ENCODE measurements around the gene CD200R1. TPM values are rescaled to one million over a fixed set of nuclear protein-coding genes. Genes with fewer than 3 reads are reported as not detected.
"Not testable (repeated sequence)": the region's sequence is repeated elsewhere in the genome, so short reads cannot be mapped to it uniquely, and the experiment has no call there.

The CD200R1 gene
- total RNA-seq, 2 donors from 2014 or later: 0.84 to 1.1 TPM

GRCh38 chr3:112948346-112948838 lies 26.5 kb downstream of the CD200R1 start:
- TF ChIP-seq, protein P1, sequence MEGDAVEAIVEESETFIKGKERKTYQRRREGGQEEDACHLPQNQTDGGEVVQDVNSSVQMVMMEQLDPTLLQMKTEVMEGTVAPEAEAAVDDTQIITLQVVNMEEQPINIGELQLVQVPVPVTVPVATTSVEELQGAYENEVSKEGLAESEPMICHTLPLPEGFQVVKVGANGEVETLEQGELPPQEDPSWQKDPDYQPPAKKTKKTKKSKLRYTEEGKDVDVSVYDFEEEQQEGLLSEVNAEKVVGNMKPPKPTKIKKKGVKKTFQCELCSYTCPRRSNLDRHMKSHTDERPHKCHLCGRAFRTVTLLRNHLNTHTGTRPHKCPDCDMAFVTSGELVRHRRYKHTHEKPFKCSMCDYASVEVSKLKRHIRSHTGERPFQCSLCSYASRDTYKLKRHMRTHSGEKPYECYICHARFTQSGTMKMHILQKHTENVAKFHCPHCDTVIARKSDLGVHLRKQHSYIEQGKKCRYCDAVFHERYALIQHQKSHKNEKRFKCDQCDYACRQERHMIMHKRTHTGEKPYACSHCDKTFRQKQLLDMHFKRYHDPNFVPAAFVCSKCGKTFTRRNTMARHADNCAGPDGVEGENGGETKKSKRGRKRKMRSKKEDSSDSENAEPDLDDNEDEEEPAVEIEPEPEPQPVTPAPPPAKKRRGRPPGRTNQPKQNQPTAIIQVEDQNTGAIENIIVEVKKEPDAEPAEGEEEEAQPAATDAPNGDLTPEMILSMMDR (IDR thresholded peaks at IDR 0.05): no peak

DNA sequence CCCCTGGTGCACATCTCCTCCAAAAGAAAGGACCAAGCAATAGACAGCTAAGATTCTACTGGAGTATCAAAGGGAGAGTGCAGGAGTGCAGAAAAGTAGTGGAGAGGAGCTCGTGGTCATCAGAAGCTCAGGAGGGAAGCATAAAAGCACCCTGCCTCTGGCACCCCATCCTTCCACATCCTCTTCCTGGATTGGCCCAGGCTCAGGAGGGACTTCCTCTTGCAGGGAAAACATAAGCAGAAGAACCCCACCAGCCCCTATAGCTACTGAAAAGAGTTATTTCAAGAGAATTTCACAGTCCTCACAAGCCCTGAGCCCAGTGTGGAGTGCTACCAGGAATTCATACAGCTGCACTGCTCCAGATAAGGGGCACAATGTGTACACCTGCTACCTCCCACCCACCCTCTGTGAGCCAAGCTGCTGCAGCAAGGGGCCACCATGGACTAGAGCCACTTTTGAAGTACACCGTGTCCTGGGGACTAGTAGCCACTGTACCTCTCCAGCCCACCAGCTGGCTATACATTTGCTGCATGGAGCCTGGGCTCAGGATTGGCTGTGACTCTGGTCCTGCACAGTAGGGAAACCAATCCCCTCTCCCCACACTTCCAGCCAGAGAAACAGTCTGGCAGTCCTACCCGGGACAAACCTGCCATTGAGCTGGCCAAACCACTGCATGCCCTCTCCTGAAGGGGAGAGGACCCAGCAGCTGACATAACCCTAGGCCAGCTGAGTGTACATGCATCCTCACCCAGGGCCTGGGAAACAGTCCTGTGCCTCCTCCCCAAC lies 43.0 kb downstream of the CD200R1 start:
- H3K4me3 ChIP-seq: no peak overlapping the region
- no peak for DNase-seq
- no peak overlapping the region for H3K9ac ChIP-seq (ENCODE audit: low read depth in 2 of 2, low read length in 2 of 2)
- intact Hi-C loops (cut with DNase I): no loop called here
- H3K27me3 ChIP-seq: no peaks in the 10 kb centered on the region
- TF ChIP-seq, protein P1 (IDR thresholded peaks at IDR 0.05): no peak
- no peaks in the 10 kb centered on the region for H3K9me3 ChIP-seq
- no peak overlapping the region for H3K27ac ChIP-seq
- H3K4me1 ChIP-seq: no peaks in the 10 kb centered on the region
- H3K36me3 ChIP-seq: no peaks in the 10 kb centered on the region

More at GRCh38 chr3:112948346-112948838, 26.5 kb downstream of the CD200R1 start:
- Histone ChIP-seq H3K4me3 (no peak overlapping the region), H3K4me1 (no peaks in the 10 kb centered on the region), H3K9me3 (no peaks in the 10 kb centered on the region), H3K27me3 (no peaks in the 10 kb centered on the region), H3K9ac (ENCODE audit: low read depth in 2 of 2, low read length in 2 of 2) (no peak overlapping the region), H3K36me3 (no peaks in the 10 kb centered on the region), H3K27ac (no peak overlapping the region)
- no peak for DNase-seq
- intact Hi-C loops (cut with DNase I): no loop called here

DNA sequence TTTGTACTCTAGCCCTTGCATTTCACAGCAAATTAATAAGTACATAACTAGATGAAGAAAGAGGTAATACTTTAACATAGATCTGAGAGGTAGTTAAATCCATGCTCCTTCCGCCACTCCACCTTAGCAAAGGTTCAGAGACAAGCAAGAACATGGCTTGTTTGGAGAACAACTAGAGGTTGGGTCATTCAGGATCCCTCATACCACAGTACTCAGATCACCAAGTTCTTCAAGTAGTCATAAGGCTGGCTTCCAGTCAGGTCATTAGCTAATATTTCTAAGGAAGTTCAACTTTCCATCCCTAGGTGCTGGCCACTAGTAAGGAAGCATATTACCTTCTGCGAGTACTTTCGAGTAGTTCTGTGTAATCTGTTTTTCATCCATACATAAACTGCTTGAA lies 44.1 kb downstream of the CD200R1 start:
- no peaks in the 10 kb centered on the region for H3K36me3 ChIP-seq
- no peak overlapping the region for H3K4me3 ChIP-seq
- no peaks in the 10 kb centered on the region for H3K4me1 ChIP-seq
- DNase-seq: no peak
- no peak overlapping the region for H3K27ac ChIP-seq
- H3K9ac ChIP-seq (ENCODE audit: low read depth in 2 of 2, low read length in 2 of 2): no peak overlapping the region
- no peaks in the 10 kb centered on the region for H3K9me3 ChIP-seq
- TF ChIP-seq, protein P1 (IDR thresholded peaks at IDR 0.05): no peak
- H3K27me3 ChIP-seq: no peaks in the 10 kb centered on the region
- intact Hi-C loops (cut with DNase I): no loop called here

GRCh38 chr3:112925969-112926368 lies 48.9 kb downstream of the CD200R1 start:
- Histone ChIP-seq H3K27me3 (no peaks in the 10 kb centered on the region), H3K4me3 (no peak overlapping the region), H3K27ac (no peak overlapping the region), H3K9me3 (no peaks in the 10 kb centered on the region), H3K9ac (ENCODE audit: low read depth in 2 of 2, low read length in 2 of 2) (no peak overlapping the region), H3K4me1 (no peaks in the 10 kb centered on the region), H3K36me3 (no peaks in the 10 kb centered on the region)
- no peak for DNase-seq
- intact Hi-C loops (cut with DNase I): no loop called here
- TF ChIP-seq, protein P1 (IDR thresholded peaks at IDR 0.05): no peak

GRCh38 chr3:112925560-112925959 lies 49.3 kb downstream of the CD200R1 start:
- Histone ChIP-seq H3K27me3 (no peaks in the 10 kb centered on the region), H3K9ac (ENCODE audit: low read depth in 2 of 2, low read length in 2 of 2) (no peak overlapping the region), H3K4me3 (no peak overlapping the region), H3K4me1 (no peaks in the 10 kb centered on the region), H3K27ac (no peak overlapping the region), H3K36me3 (no peaks in the 10 kb centered on the region), H3K9me3 (no peaks in the 10 kb centered on the region)
- TF ChIP-seq, protein P1 (IDR thresholded peaks at IDR 0.05): no peak
- DNase-seq: no peak
- intact Hi-C loops (cut with DNase I): no loop called here

- H3K27ac ChIP-seq; H3K4me1 ChIP-seq; H3K4me3 ChIP-seq; H3K9me3 ChIP-seq; H3K36me3 ChIP-seq; intact Hi-C loops (cut with DNase I); H3K27me3 ChIP-seq; DNase-seq; H3K9ac ChIP-seq (ENCODE audit: low read depth in 2 of 2, low read length in 2 of 2): not testable (repeated sequence)
These were observed 55.4 kb downstream of the CD200R1 start for GRCh38 chr3:112919541-112919940.
